ENCODE data around the gene KDM8.

The KDM8 gene

GRCh38 chr16:27202923-27203506 lies 311 bp upstream of the KDM8 start (continued):
- TF ChIP-seq ZNF133 (tag by site-specific recombination; IDR thresholded peaks at IDR 0.05) (no peak), ZBTB26 (tag by site-specific recombination; optimal IDR thresholded peaks at IDR 0.05) (no peak), BCL11B (tag by site-specific recombination; IDR thresholded peaks at IDR 0.05; ENCODE audit: low read depth) (no peak), WT1 (tag by site-specific recombination; IDR thresholded peaks at IDR 0.05) (no peak), PRDM2 (tag by site-specific recombination; IDR thresholded peaks at IDR 0.05; ENCODE audit: borderline replicate concordance) (no peak), PRDM6 (tag by site-specific recombination; IDR thresholded peaks at IDR 0.05) (no peak), ZFP41 (tag by site-specific recombination; IDR thresholded peaks at IDR 0.05; ENCODE audit: borderline replicate concordance) (no peak), ELK4 (IDR thresholded peaks at IDR 0.05; ENCODE audit: borderline replicate concordance, low read depth, low read length) (no peak), ZNF580 (tag by site-specific recombination; IDR thresholded peaks at IDR 0.05) (0 out of 2 replicates have a peak, but pooled peaks have one; percentile 74), ZNF561 (tag by site-specific recombination; IDR thresholded peaks at IDR 0.05; ENCODE audit: borderline replicate concordance) (peak; percentile 55; the same call in 1 of the 2 replicates), ZNF350 (tag by site-specific recombination; IDR thresholded peaks at IDR 0.05) (no peak), ZNF639 (tag by site-specific recombination; IDR thresholded peaks at IDR 0.05) (peak; percentile 90; the same call in 1 of the 2 replicates), SCRT1 (tag by site-specific recombination; IDR thresholded peaks at IDR 0.05; ENCODE audit: borderline replicate concordance) (no peak), ZNF621 (tag by site-specific recombination; IDR thresholded peaks at IDR 0.05) (no peak), ZNF830 (tag by site-specific recombination; IDR thresholded peaks at IDR 0.05; ENCODE audit: low read depth) (no peak), ZBTB21 (tag by site-specific recombination; IDR thresholded peaks at IDR 0.05) (0 out of 2 replicates have a peak, but pooled peaks have one; percentile 53), ZNF792 (tag by site-specific recombination; IDR thresholded peaks at IDR 0.05) (no peak), ZSCAN5A (tag by site-specific recombination; IDR thresholded peaks at IDR 0.05) (peak; percentile 91), KLF1 (tag by site-specific recombination; IDR thresholded peaks at IDR 0.05) (peak; percentile 47), ZNF776 (tag by site-specific recombination; IDR thresholded peaks at IDR 0.05; ENCODE audit: borderline replicate concordance) (peak; percentile 96; the same call in 1 of the 2 replicates), ZNF660 (tag by site-specific recombination; IDR thresholded peaks at IDR 0.05) (peak; percentile 74), ZBTB20 (tag by site-specific recombination; IDR thresholded peaks at IDR 0.05) (no peak), ZNF248 (tag by site-specific recombination; IDR thresholded peaks at IDR 0.05) (no peak)
